ENCODE measurements around the gene LRRC61. TPM values are rescaled to one million over a fixed set of nuclear protein-coding genes. Genes with fewer than 3 reads are reported as not detected.
A peak's percentile ranks its signal among the peaks of the same experiment; 100 is the strongest.

LRRC61 gene
- total RNA-seq, 4 donors from 2014 or later, result 7.1 to 25.1 (median 14.0) TPM

DNA sequence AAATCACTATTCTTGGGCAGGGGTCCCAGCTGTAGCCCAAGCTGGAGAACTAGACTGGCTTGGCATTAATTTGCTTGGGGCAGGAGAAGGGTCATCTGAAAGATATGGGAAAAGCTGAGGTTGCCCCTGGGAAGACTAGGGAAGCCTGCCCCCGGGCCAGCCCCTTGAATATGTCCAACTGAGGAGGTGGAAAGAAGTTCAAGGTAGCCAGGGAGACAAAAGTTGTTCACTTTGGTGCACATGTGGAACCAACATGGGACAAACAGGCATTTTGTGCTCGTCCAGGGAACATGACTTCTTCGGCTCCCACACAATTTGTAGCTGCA, 1.4 kb upstream of the LRRC61 start:
- WGBS, 2 donors (ENCODE audit: low coverage in 1 of 2), result 90 to 95% methylated on average over 3 of the region's 3 CpGs
- TF ChIP-seq, protein P1, sequence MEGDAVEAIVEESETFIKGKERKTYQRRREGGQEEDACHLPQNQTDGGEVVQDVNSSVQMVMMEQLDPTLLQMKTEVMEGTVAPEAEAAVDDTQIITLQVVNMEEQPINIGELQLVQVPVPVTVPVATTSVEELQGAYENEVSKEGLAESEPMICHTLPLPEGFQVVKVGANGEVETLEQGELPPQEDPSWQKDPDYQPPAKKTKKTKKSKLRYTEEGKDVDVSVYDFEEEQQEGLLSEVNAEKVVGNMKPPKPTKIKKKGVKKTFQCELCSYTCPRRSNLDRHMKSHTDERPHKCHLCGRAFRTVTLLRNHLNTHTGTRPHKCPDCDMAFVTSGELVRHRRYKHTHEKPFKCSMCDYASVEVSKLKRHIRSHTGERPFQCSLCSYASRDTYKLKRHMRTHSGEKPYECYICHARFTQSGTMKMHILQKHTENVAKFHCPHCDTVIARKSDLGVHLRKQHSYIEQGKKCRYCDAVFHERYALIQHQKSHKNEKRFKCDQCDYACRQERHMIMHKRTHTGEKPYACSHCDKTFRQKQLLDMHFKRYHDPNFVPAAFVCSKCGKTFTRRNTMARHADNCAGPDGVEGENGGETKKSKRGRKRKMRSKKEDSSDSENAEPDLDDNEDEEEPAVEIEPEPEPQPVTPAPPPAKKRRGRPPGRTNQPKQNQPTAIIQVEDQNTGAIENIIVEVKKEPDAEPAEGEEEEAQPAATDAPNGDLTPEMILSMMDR (IDR thresholded peaks at IDR 0.05), result no peak
- TF ChIP-seq POLR2A (IDR thresholded peaks at IDR 0.05), result no peak
- no peak for TF ChIP-seq EP300 (IDR thresholded peaks at IDR 0.05)
- TF ChIP-seq POLR2AphosphoS5 (IDR thresholded peaks at IDR 0.05), result no peak
- Histone ChIP-seq H3K36me3 (peaks cover 0 to 11% of the 10 kb centered on the region in 2 donors), H3K27ac (no peak overlapping the region), H3K9me3 (no peaks in the 10 kb centered on the region), H3K27me3 (peaks cover 4% of the 10 kb centered on the region), H3K4me3 (no peak overlapping the region), H3K4me1 (peaks cover 0 to 35% (median 9%) of the 10 kb centered on the region in 3 donors)
- ATAC-seq, result no peak

- peaks cover 4% of the 10 kb centered on the region for H3K27me3 ChIP-seq
- TF ChIP-seq, protein P1 (IDR thresholded peaks at IDR 0.05), result no peak
- no peak for TF ChIP-seq EP300 (IDR thresholded peaks at IDR 0.05)
- no peak for TF ChIP-seq POLR2A (IDR thresholded peaks at IDR 0.05)
- TF ChIP-seq POLR2AphosphoS5 (IDR thresholded peaks at IDR 0.05), result no peak
- no peak for ATAC-seq
- peak overlapping the region; percentile 80 to 89 for H3K4me3 ChIP-seq
- H3K9me3 ChIP-seq, result no peaks in the 10 kb centered on the region
- H3K4me1 ChIP-seq, result peaks cover 0 to 35% (median 9%) of the 10 kb centered on the region in 3 donors
- H3K36me3 ChIP-seq, result peaks cover 0 to 16% of the 10 kb centered on the region in 2 donors
- 73 to 81% methylated on average over 3 to 4 of the region's 4 CpGs for WGBS, 2 donors (ENCODE audit: low coverage in 1 of 2)
- H3K27ac ChIP-seq, result peak overlapping the region in 3 of 4 donors; percentile 86 to 89 (median 87)
Observed at GRCh38 chr7:150322114-150322832, 882 bp upstream of the LRRC61 start.

DNA sequence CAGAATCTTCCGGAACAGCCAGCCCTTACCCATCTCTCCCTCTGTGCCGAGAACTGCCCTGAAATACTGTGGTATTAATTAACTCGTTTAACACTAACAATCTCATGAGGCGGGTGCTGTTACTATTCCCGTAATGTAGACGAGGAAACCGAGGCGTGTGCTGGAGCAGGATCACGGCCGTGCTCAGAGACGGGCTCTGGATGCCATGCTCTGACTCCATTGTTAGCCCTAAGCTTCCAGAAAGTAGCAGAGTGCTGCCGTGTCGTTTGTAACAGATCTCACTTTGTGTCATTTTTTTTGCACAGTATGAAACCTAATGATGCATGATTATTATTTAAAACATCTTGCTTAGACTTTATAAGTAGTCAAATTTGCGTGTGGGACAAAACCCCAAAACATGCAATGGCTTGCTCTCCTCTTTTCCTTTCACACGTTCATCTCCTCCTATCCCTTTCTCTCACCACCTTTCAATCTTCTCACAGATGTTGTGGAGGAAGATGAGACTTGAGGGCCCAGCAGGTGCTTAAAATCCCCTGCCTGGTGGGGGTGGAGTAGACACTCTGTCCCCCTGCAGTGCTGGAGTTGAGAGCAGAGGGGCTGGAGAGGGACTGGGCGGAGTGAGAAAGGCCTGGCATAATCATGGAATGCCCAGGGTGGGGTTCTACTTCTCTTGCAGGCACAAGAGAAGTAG, 672 bp downstream of the LRRC61 start:
- Histone ChIP-seq H3K4me3 (peak overlapping the region; percentile 80 to 89), H3K4me1 (peaks cover 0 to 35% (median 9%) of the 10 kb centered on the region in 3 donors), H3K27me3 (peaks cover 4% of the 10 kb centered on the region), H3K36me3 (peaks cover 0 to 31% of the 10 kb centered on the region in 2 donors), H3K27ac (peak overlapping the region; percentile 62 to 89 (median 86)), H3K9me3 (no peaks in the 10 kb centered on the region)
- WGBS, 2 donors (ENCODE audit: low coverage in 1 of 2), result 20 to 38% methylated on average over 4 of the region's 16 CpGs
- TF ChIP-seq, protein P1 (IDR thresholded peaks at IDR 0.05), result no peak
- TF ChIP-seq POLR2A (IDR thresholded peaks at IDR 0.05) (no peak), EP300 (IDR thresholded peaks at IDR 0.05) (no peak), POLR2AphosphoS5 (IDR thresholded peaks at IDR 0.05) (no peak)
- peak; percentile 19 for ATAC-seq

- whole genome bisulfite sequencing, 2 donors (ENCODE audit: low coverage in 1 of 2), result 67 to 86% methylated on average over 7 of the region's 12 CpGs
- no peak for ATAC-seq
- H3K4me3 ChIP-seq, result peak overlapping the region in 1 of 2 donors; percentile 89
- no peaks in the 10 kb centered on the region for H3K9me3 ChIP-seq
- TF ChIP-seq POLR2AphosphoS5 (IDR thresholded peaks at IDR 0.05) (no peak), POLR2A (IDR thresholded peaks at IDR 0.05) (no peak), EP300 (IDR thresholded peaks at IDR 0.05) (no peak)
- TF ChIP-seq, protein P1 (IDR thresholded peaks at IDR 0.05), result no peak
- H3K27ac ChIP-seq, result peak overlapping the region in 2 of 4 donors; percentile 86 to 89
- peaks cover 4% of the 10 kb centered on the region for H3K27me3 ChIP-seq
- H3K36me3 ChIP-seq, result peaks cover 0 to 38% of the 10 kb centered on the region in 2 donors
- H3K4me1 ChIP-seq, result peaks cover 0 to 35% (median 9%) of the 10 kb centered on the region in 3 donors
Observed at GRCh38 chr7:150324373-150324961, 1.3 kb downstream of the LRRC61 start.

Data from gastroesophageal sphincter (tissue), 4 donors.